ENCODE results near the gene AKAP12. TPM values are rescaled to one million over a fixed set of nuclear protein-coding genes. Genes with fewer than 3 reads are reported as not detected.

AKAP12 gene
- total and polyA plus RNA-seq, 2 donors (not counting 1 experiment from before 2014, with no cell fraction given), result 0.04 to 0.22 TPM

- no peaks in the 10 kb centered on the region for H3K9me3 ChIP-seq (ENCODE audit: control extremely low read depth in 1 of 3, control insufficient read depth in 2 of 3, insufficient read depth in 1 of 3, low read length in 2 of 3)
- peaks cover 53% of the 10 kb centered on the region for H3K27me3 Mint-ChIP-seq
- no peak overlapping the region for H3K27ac ChIP-seq (ENCODE audit: low read length in 2 of 2)
- peaks cover 16% of the 10 kb centered on the region for H3K4me1 Mint-ChIP-seq
- peaks cover 0 to 35% (median 20%) of the 10 kb centered on the region in 4 experiments for H3K27me3 ChIP-seq (replicated peaks in 1 of 4; ENCODE audit: control extremely low read depth in 1 of 4, control insufficient read depth in 3 of 4, insufficient read depth in 4 of 4, low read length in 3 of 4)
- peak overlapping the region; percentile 25 to 52 (median 44) for H3K4me3 ChIP-seq (ENCODE audit: control extremely low read depth in 1 of 5, extremely low read depth in 1 of 5, insufficient read depth in 1 of 5, low read depth in 2 of 5, low read length in 4 of 5)
- intact Hi-C loops (cut with micrococcal nuclease), result no loop called here
- H3K27ac Mint-ChIP-seq, result no peak overlapping the region
- ATAC-seq (ENCODE audit: low read depth), result no peak
- H3K79me2 ChIP-seq (ENCODE audit: control insufficient read depth, insufficient read depth, low read length), result no peaks in the 10 kb centered on the region
- peak overlapping the region; percentile 37 for H3K9ac ChIP-seq (ENCODE audit: low read length)
- peaks cover 9 to 20% of the 10 kb centered on the region in 2 donors for H3K4me1 ChIP-seq (ENCODE audit: control insufficient read depth in 2 of 2, insufficient read depth in 2 of 2, low read length in 2 of 2)
- H3K9me3 Mint-ChIP-seq (ENCODE audit: insufficient read depth), result no peaks in the 10 kb centered on the region
- H3K4me3 Mint-ChIP-seq, result peak overlapping the region; percentile 78
- H4K20me1 ChIP-seq (ENCODE audit: control insufficient read depth, insufficient read depth, low read length, poor library complexity, severe bottlenecking), result no peaks in the 10 kb centered on the region
- peak overlapping the region; percentile 64 for H2AFZ ChIP-seq (ENCODE audit: insufficient read depth, low read depth, low read length, poor library complexity, severe bottlenecking)
- 2% methylated on average over 61 of the region's 68 CpGs for WGBS (ENCODE audit: insufficient coverage)
- DNase-seq, result peak; percentile 13
- no peaks in the 10 kb centered on the region for H3K36me3 ChIP-seq (replicated peaks in 1 of 2; ENCODE audit: control extremely low read depth in 1 of 2, control insufficient read depth in 1 of 2, extremely low read depth in 1 of 2, insufficient read depth in 2 of 2, low read length in 1 of 2)
- TF ChIP-seq, protein P1, sequence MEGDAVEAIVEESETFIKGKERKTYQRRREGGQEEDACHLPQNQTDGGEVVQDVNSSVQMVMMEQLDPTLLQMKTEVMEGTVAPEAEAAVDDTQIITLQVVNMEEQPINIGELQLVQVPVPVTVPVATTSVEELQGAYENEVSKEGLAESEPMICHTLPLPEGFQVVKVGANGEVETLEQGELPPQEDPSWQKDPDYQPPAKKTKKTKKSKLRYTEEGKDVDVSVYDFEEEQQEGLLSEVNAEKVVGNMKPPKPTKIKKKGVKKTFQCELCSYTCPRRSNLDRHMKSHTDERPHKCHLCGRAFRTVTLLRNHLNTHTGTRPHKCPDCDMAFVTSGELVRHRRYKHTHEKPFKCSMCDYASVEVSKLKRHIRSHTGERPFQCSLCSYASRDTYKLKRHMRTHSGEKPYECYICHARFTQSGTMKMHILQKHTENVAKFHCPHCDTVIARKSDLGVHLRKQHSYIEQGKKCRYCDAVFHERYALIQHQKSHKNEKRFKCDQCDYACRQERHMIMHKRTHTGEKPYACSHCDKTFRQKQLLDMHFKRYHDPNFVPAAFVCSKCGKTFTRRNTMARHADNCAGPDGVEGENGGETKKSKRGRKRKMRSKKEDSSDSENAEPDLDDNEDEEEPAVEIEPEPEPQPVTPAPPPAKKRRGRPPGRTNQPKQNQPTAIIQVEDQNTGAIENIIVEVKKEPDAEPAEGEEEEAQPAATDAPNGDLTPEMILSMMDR (IDR thresholded peaks at IDR 0.05), result no peak
- ChIA-PET POLR2A (no interaction called here), CTCF (no interaction called here)
- peak overlapping the region; percentile 79 for H3K4me2 ChIP-seq (replicated peaks; ENCODE audit: low read depth, low read length, poor library complexity, severe bottlenecking)
Measured at GRCh38 chr6:151240791-151241642, 1.2 kb downstream of the AKAP12 start.

DNA sequence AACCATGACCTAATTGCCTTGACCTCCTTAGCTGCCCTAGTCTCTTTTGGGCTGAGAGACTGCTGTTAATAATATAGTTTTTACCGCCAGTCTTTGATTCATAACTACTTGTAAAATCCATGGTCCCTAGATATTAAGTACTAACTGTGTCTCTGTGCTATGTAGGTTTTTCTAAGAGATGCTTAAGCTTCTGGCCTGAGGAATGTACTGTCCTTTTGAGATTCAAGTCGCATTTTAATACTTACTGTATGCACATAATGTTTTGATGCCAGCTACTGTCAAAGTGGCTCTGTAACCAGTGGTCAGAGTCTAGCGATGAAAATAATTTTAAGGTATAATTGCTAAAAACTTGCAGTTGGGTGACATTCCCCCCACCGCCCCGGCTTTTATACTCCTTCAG, 2.1 kb downstream of the AKAP12 start:
- Mint-ChIP-seq H3K4me3 (peak overlapping the region; percentile 78), H3K9me3 (ENCODE audit: insufficient read depth) (no peaks in the 10 kb centered on the region), H3K27ac (no peak overlapping the region), H3K27me3 (peaks cover 46% of the 10 kb centered on the region), H3K4me1 (peaks cover 16% of the 10 kb centered on the region)
- TF ChIP-seq EZH2 (IDR thresholded peaks at IDR 0.05; ENCODE audit: borderline replicate concordance, insufficient read depth, low read depth, low read length, poor library complexity, severe bottlenecking), result no peak
- TF ChIP-seq, protein P1 (IDR thresholded peaks at IDR 0.05), result no peak
- Histone ChIP-seq H4K20me1 (ENCODE audit: control insufficient read depth, insufficient read depth, low read length, poor library complexity, severe bottlenecking) (no peaks in the 10 kb centered on the region), H3K79me2 (ENCODE audit: control insufficient read depth, insufficient read depth, low read length) (no peaks in the 10 kb centered on the region), H2AFZ (ENCODE audit: insufficient read depth, low read depth, low read length, poor library complexity, severe bottlenecking) (no peak overlapping the region), H3K4me3 (ENCODE audit: control extremely low read depth in 1 of 5, extremely low read depth in 1 of 5, insufficient read depth in 1 of 5, low read depth in 2 of 5, low read length in 4 of 5) (no peak overlapping the region), H3K4me2 (replicated peaks; ENCODE audit: low read depth, low read length, poor library complexity, severe bottlenecking) (no peak overlapping the region), H3K9ac (ENCODE audit: low read length) (no peak overlapping the region), H3K4me1 (ENCODE audit: control insufficient read depth in 2 of 2, insufficient read depth in 2 of 2, low read length in 2 of 2) (peaks cover 9 to 20% of the 10 kb centered on the region in 2 donors), H3K27me3 (replicated peaks in 1 of 4; ENCODE audit: control extremely low read depth in 1 of 4, control insufficient read depth in 3 of 4, insufficient read depth in 4 of 4, low read length in 3 of 4) (peaks cover 0 to 32% (median 20%) of the 10 kb centered on the region in 4 experiments), H3K9me3 (ENCODE audit: control extremely low read depth in 1 of 3, control insufficient read depth in 2 of 3, insufficient read depth in 1 of 3, low read length in 2 of 3) (no peaks in the 10 kb centered on the region), H3K36me3 (replicated peaks in 1 of 2; ENCODE audit: control extremely low read depth in 1 of 2, control insufficient read depth in 1 of 2, extremely low read depth in 1 of 2, insufficient read depth in 2 of 2, low read length in 1 of 2) (no peaks in the 10 kb centered on the region), H3K27ac (ENCODE audit: low read length in 2 of 2) (no peak overlapping the region)
- CTCF ChIA-PET, result no interaction called here
- intact Hi-C loops (cut with micrococcal nuclease), result no loop called here
- ATAC-seq (ENCODE audit: low read depth) (no peak), DNase-seq (no peak)
- no CpG with 5 or more reads among the region's 5 CpGs for WGBS (ENCODE audit: insufficient coverage)
- POLR2A ChIA-PET, result no interaction called here

Data from B cell (primary cell).